Activated T-cell treated with anti-CD3 and anti-CD28 coated beads, Interleukin-2, amount 50 U/mL, for 24 hours (primary cell): ENCODE measurements around the gene RNGTT.

ENCODE experiments used
- DNase-seq: peaks from one replicate; pipeline ENCODE4 v3.0.0-alpha.2; 2020
- H3K27ac Mint-ChIP-seq: 2 replicates; pipeline ENCODE4 v1.8.0; 2020; ENCODE audit warnings: mild to moderate bottlenecking, mixed read lengths
- H3K27me3 Mint-ChIP-seq: 2 replicates; pipeline ENCODE4 v1.8.0; 2020; ENCODE audit warnings: mixed read lengths
- H3K36me3 Mint-ChIP-seq: 2 replicates; pipeline ENCODE4 v1.8.0; 2020; ENCODE audit warnings: low read depth, mixed read lengths
- H3K4me1 Mint-ChIP-seq: 2 replicates; pipeline ENCODE4 v1.8.0; 2020; ENCODE audit warnings: low read depth, mixed read lengths
- H3K4me3 Mint-ChIP-seq: 2 replicates; pipeline ENCODE4 v1.8.0; 2020; ENCODE audit warnings: mild to moderate bottlenecking, moderate library complexity, mixed read lengths
- H3K9me3 Mint-ChIP-seq: 2 replicates; pipeline ENCODE4 v1.8.0; 2020; ENCODE audit warnings: mixed read lengths

RNGTT gene

GRCh38 chr6:88963139-88964090, at the start of gene RNGTT:
TSS of gene RNGTT (minus strand) at chr6:88963618. CDS start at chr6:88963409, 209 bp downstream.
- peaks cover 25% of the 10 kb centered on the region for H3K36me3 Mint-ChIP-seq
- H3K4me3 Mint-ChIP-seq, result peak within 1 kb of the TSS; percentile 99
- H3K9me3 Mint-ChIP-seq, result peaks cover 6% of the 10 kb centered on the region
- H3K27me3 Mint-ChIP-seq, result no peaks in the 10 kb centered on the region
- peaks cover 45% of the 10 kb centered on the region for H3K4me1 Mint-ChIP-seq
- peak; percentile 99 for DNase-seq
- H3K27ac Mint-ChIP-seq, result peak within 1 kb of the TSS; percentile 97

- DNase-seq, result no peak
- peaks cover 2% of the 10 kb centered on the region for H3K27me3 Mint-ChIP-seq
- H3K27ac Mint-ChIP-seq, result no peak overlapping the region
- no peaks in the 10 kb centered on the region for H3K36me3 Mint-ChIP-seq
- peaks cover 9% of the 10 kb centered on the region for H3K4me1 Mint-ChIP-seq
- H3K9me3 Mint-ChIP-seq, result peaks cover 5% of the 10 kb centered on the region
- H3K4me3 Mint-ChIP-seq, result no peak overlapping the region
Measured at GRCh38 chr6:89011436-89011835, 48.0 kb upstream of the RNGTT start.

- H3K9me3 Mint-ChIP-seq, result peaks cover 1% of the 10 kb centered on the region
- H3K27me3 Mint-ChIP-seq, result no peaks in the 10 kb centered on the region
- H3K4me3 Mint-ChIP-seq, result no peak overlapping the region
- no peaks in the 10 kb centered on the region for H3K36me3 Mint-ChIP-seq
- no peak overlapping the region for H3K27ac Mint-ChIP-seq
- H3K4me1 Mint-ChIP-seq, result peaks cover 9% of the 10 kb centered on the region
- no peak for DNase-seq
Measured at GRCh38 chr6:89010825-89011224, 47.4 kb upstream of the RNGTT start.

- Mint-ChIP-seq H3K36me3 (no peaks in the 10 kb centered on the region), H3K27ac (no peak overlapping the region), H3K4me3 (no peak overlapping the region), H3K4me1 (peaks cover 9% of the 10 kb centered on the region), H3K9me3 (no peaks in the 10 kb centered on the region), H3K27me3 (no peaks in the 10 kb centered on the region)
- no peak for DNase-seq
Measured at GRCh38 chr6:89009624-89010059, 46.2 kb upstream of the RNGTT start.

GRCh38 chr6:89008815-89009374, 45.5 kb upstream of the RNGTT start:
- Mint-ChIP-seq H3K4me1 (peaks cover 9% of the 10 kb centered on the region), H3K27ac (no peak overlapping the region), H3K4me3 (no peak overlapping the region), H3K27me3 (no peaks in the 10 kb centered on the region), H3K36me3 (no peaks in the 10 kb centered on the region), H3K9me3 (no peaks in the 10 kb centered on the region)
- DNase-seq, result no peak

- Mint-ChIP-seq H3K27me3 (no peaks in the 10 kb centered on the region), H3K36me3 (no peaks in the 10 kb centered on the region), H3K27ac (no peak overlapping the region), H3K4me3 (no peak overlapping the region), H3K4me1 (peaks cover 9% of the 10 kb centered on the region), H3K9me3 (no peaks in the 10 kb centered on the region)
- no peak for DNase-seq
Measured at GRCh38 chr6:89008001-89008814, 44.8 kb upstream of the RNGTT start.

- H3K27me3 Mint-ChIP-seq, result no peaks in the 10 kb centered on the region
- DNase-seq, result no peak
- H3K36me3 Mint-ChIP-seq, result no peaks in the 10 kb centered on the region
- no peak overlapping the region for H3K4me3 Mint-ChIP-seq
- peaks cover 9% of the 10 kb centered on the region for H3K4me1 Mint-ChIP-seq
- no peaks in the 10 kb centered on the region for H3K9me3 Mint-ChIP-seq
- H3K27ac Mint-ChIP-seq, result no peak overlapping the region
Measured at GRCh38 chr6:89007209-89008000, 44.0 kb upstream of the RNGTT start.

- H3K4me1 Mint-ChIP-seq, result peaks cover 2% of the 10 kb centered on the region
- no peak for DNase-seq
- no peak overlapping the region for H3K4me3 Mint-ChIP-seq
- no peaks in the 10 kb centered on the region for H3K36me3 Mint-ChIP-seq
- no peak overlapping the region for H3K27ac Mint-ChIP-seq
- no peaks in the 10 kb centered on the region for H3K9me3 Mint-ChIP-seq
- peaks cover 2% of the 10 kb centered on the region for H3K27me3 Mint-ChIP-seq
Measured at GRCh38 chr6:89002523-89002922, 39.1 kb upstream of the RNGTT start.

- no peak overlapping the region for H3K27ac Mint-ChIP-seq
- H3K9me3 Mint-ChIP-seq, result no peaks in the 10 kb centered on the region
- H3K36me3 Mint-ChIP-seq, result no peaks in the 10 kb centered on the region
- H3K4me1 Mint-ChIP-seq, result no peaks in the 10 kb centered on the region
- H3K4me3 Mint-ChIP-seq, result no peak overlapping the region
- H3K27me3 Mint-ChIP-seq, result peaks cover 2% of the 10 kb centered on the region
- DNase-seq, result no peak
Measured at GRCh38 chr6:88997327-88997726, 33.9 kb upstream of the RNGTT start.

- Mint-ChIP-seq H3K27me3 (no peaks in the 10 kb centered on the region), H3K36me3 (no peaks in the 10 kb centered on the region), H3K4me3 (no peak overlapping the region), H3K27ac (no peak overlapping the region), H3K9me3 (no peaks in the 10 kb centered on the region), H3K4me1 (no peaks in the 10 kb centered on the region)
- DNase-seq, result no peak
Measured at GRCh38 chr6:88992741-88993552, 29.5 kb upstream of the RNGTT start.

- DNase-seq, result no peak
- H3K27me3 Mint-ChIP-seq, result no peaks in the 10 kb centered on the region
Measured at GRCh38 chr6:88989215-88989614, 25.8 kb upstream of the RNGTT start.

GRCh38 chr6:88987922-88988321, 24.5 kb upstream of the RNGTT start:
- no peaks in the 10 kb centered on the region for H3K9me3 Mint-ChIP-seq
- no peaks in the 10 kb centered on the region for H3K4me1 Mint-ChIP-seq
- no peak overlapping the region for H3K4me3 Mint-ChIP-seq
- no peaks in the 10 kb centered on the region for H3K36me3 Mint-ChIP-seq
- H3K27ac Mint-ChIP-seq, result no peak overlapping the region
- H3K27me3 Mint-ChIP-seq, result no peaks in the 10 kb centered on the region
- DNase-seq, result no peak

More at GRCh38 chr6:88989215-88989614, 25.8 kb upstream of the RNGTT start:
- Mint-ChIP-seq H3K36me3 (no peaks in the 10 kb centered on the region), H3K9me3 (no peaks in the 10 kb centered on the region), H3K4me3 (no peak overlapping the region), H3K27ac (no peak overlapping the region), H3K4me1 (no peaks in the 10 kb centered on the region)

- Mint-ChIP-seq H3K27me3 (no peaks in the 10 kb centered on the region), H3K36me3 (no peaks in the 10 kb centered on the region), H3K4me3 (no peak overlapping the region), H3K4me1 (peaks cover 2% of the 10 kb centered on the region), H3K27ac (no peak overlapping the region), H3K9me3 (no peaks in the 10 kb centered on the region)
- DNase-seq, result no peak
Measured at GRCh38 chr6:88985901-88986300, 22.5 kb upstream of the RNGTT start.
